Activated CD4-positive, alpha-beta memory T cell treated with anti-CD3 and anti-CD28 coated beads, Interleukin-2, amount 10 ng/mL, durations not matched to agents 7 days and 5 days (primary cell): Measurements from ENCODE around the gene PLA2G2F. TPM values are rescaled to one million over a fixed set of nuclear protein-coding genes. Genes with fewer than 3 reads are reported as not detected.

Experiments used
- CTCF ChIA-PET: fragments of 350-600 bp; sonication (Branson Sonifier 250); formaldehyde crosslinking; loops from one replicate; lab custom pipeline; 2021; ENCODE audit warnings: antibody characterized with exemption, inconsistent platforms; lab: Charles Lee
- POLR2A ChIA-PET: fragments of 350-600 bp; sonication (Branson Sonifier 250); formaldehyde crosslinking; loops from one replicate; lab custom pipeline; 2021; ENCODE audit warnings: antibody characterized with exemption; lab: Charles Lee
- DNase-seq: peaks from one replicate; pipeline ENCODE4 v3.0.0-alpha.2; 2020
- H3K27ac Mint-ChIP-seq: one replicate; pipeline ENCODE4 v1.8.0; 2021; ENCODE audit warnings: mild to moderate bottlenecking, mixed read lengths
- H3K27me3 Mint-ChIP-seq: one replicate; pipeline ENCODE4 v1.8.0; 2021; ENCODE audit warnings: mixed read lengths
- H3K36me3 Mint-ChIP-seq: one replicate; pipeline ENCODE4 v1.8.0; 2021; ENCODE audit warnings: low read depth, mixed read lengths
- H3K4me1 Mint-ChIP-seq: one replicate; pipeline ENCODE4 v1.8.0; 2021; ENCODE audit warnings: mixed read lengths
- H3K4me3 Mint-ChIP-seq: one replicate; pipeline ENCODE4 v1.8.0; 2021; ENCODE audit warnings: mild to moderate bottlenecking, mixed read lengths
- H3K9me3 Mint-ChIP-seq: one replicate; pipeline ENCODE4 v1.8.0; 2021; ENCODE audit warnings: mixed read lengths
- total RNA-seq, 2 experiments: library from RNA; stranded (reverse); gene quantifications; one replicate each; pipeline ENCODE4 v1.2.3, GENCODE V29; 2021

PLA2G2F gene
- total RNA-seq, 2 experiments from 2014 or later, result not detected

- no peak for DNase-seq
- ChIA-PET POLR2A (no interaction called here), CTCF (interaction anchor here (0.5 to 1.3 kb wide), 4 partner anchors 9 to 87 kb away, joined by 3 to 4 read pairs (median 3); no protein-coding TSS in a partner anchor)
- H3K4me3 Mint-ChIP-seq, result no peak overlapping the region
- peaks cover 10% of the 10 kb centered on the region for H3K27me3 Mint-ChIP-seq
- H3K4me1 Mint-ChIP-seq, result peaks cover 12% of the 10 kb centered on the region
- peaks cover 10% of the 10 kb centered on the region for H3K9me3 Mint-ChIP-seq
- no peak overlapping the region for H3K27ac Mint-ChIP-seq
- H3K36me3 Mint-ChIP-seq, result peaks cover 4% of the 10 kb centered on the region
Measured at GRCh38 chr1:20174937-20175666, 36.0 kb downstream of the PLA2G2F start.

- no peak for DNase-seq
- peaks cover 5% of the 10 kb centered on the region for H3K4me1 Mint-ChIP-seq
- ChIA-PET CTCF (interaction anchor here (0.5 to 2.3 kb wide), 8 partner anchors 12 to 332 kb away, joined by 3 to 8 read pairs (median 4); no protein-coding TSS in a partner anchor), POLR2A (interaction anchor here (0.9 kb wide), 1 partner anchor 9 kb away, joined by 3 read pairs; no protein-coding TSS in a partner anchor)
- no peak overlapping the region for H3K27ac Mint-ChIP-seq
- H3K9me3 Mint-ChIP-seq, result peaks cover 11% of the 10 kb centered on the region
- H3K27me3 Mint-ChIP-seq, result peaks cover 12% of the 10 kb centered on the region
- H3K36me3 Mint-ChIP-seq, result peaks cover 8% of the 10 kb centered on the region
- no peak overlapping the region for H3K4me3 Mint-ChIP-seq
Measured at GRCh38 chr1:20178634-20179370, 39.7 kb downstream of the PLA2G2F start.

GRCh38 chr1:20179371-20180128 lies 40.4 kb downstream of the PLA2G2F start:
- DNase-seq, result no peak
- peaks cover 11% of the 10 kb centered on the region for H3K9me3 Mint-ChIP-seq
- H3K27ac Mint-ChIP-seq, result no peak overlapping the region
- peaks cover 12% of the 10 kb centered on the region for H3K4me1 Mint-ChIP-seq
- peaks cover 8% of the 10 kb centered on the region for H3K36me3 Mint-ChIP-seq
- ChIA-PET CTCF (interaction anchor here (0.7 to 2.3 kb wide), 8 partner anchors 8 to 332 kb away, joined by 3 to 8 read pairs (median 4); no protein-coding TSS in a partner anchor), POLR2A (interaction anchor here (0.9 to 1.4 kb wide), 2 partner anchors 8 to 9 kb away, joined by 3 read pairs; no protein-coding TSS in a partner anchor)
- H3K27me3 Mint-ChIP-seq, result peaks cover 12% of the 10 kb centered on the region
- no peak overlapping the region for H3K4me3 Mint-ChIP-seq

GRCh38 chr1:20180129-20180843 lies 41.2 kb downstream of the PLA2G2F start:
- DNase-seq, result no peak
- Mint-ChIP-seq H3K4me3 (no peak overlapping the region), H3K36me3 (peaks cover 8% of the 10 kb centered on the region), H3K27me3 (peaks cover 12% of the 10 kb centered on the region), H3K27ac (no peak overlapping the region), H3K9me3 (peaks cover 11% of the 10 kb centered on the region), H3K4me1 (peaks cover 19% of the 10 kb centered on the region)
- ChIA-PET CTCF (interaction anchor here (1.0 to 2.3 kb wide), 5 partner anchors 9 to 28 kb away, joined by 3 to 8 read pairs (median 6); no protein-coding TSS in a partner anchor), POLR2A (interaction anchor here (1.4 kb wide), 1 partner anchor 10 kb away, joined by 3 read pairs; no protein-coding TSS in a partner anchor)

GRCh38 chr1:20180844-20181207 lies 41.7 kb downstream of the PLA2G2F start:
- DNase-seq, result no peak
- ChIA-PET CTCF (interaction anchor here (1.3 to 2.3 kb wide), 3 partner anchors 12 to 17 kb away, joined by 4 to 8 read pairs (median 8); no protein-coding TSS in a partner anchor), POLR2A (interaction anchor here (1.4 kb wide), 1 partner anchor 11 kb away, joined by 3 read pairs; no protein-coding TSS in a partner anchor)
- H3K27ac Mint-ChIP-seq, result no peak overlapping the region
- peaks cover 11% of the 10 kb centered on the region for H3K9me3 Mint-ChIP-seq
- no peak overlapping the region for H3K4me3 Mint-ChIP-seq
- peaks cover 8% of the 10 kb centered on the region for H3K36me3 Mint-ChIP-seq
- H3K4me1 Mint-ChIP-seq, result peaks cover 23% of the 10 kb centered on the region
- peaks cover 12% of the 10 kb centered on the region for H3K27me3 Mint-ChIP-seq

- peaks cover 11% of the 10 kb centered on the region for H3K9me3 Mint-ChIP-seq
- peaks cover 8% of the 10 kb centered on the region for H3K36me3 Mint-ChIP-seq
- H3K27me3 Mint-ChIP-seq, result peaks cover 12% of the 10 kb centered on the region
- ChIA-PET POLR2A (no interaction called here), CTCF (interaction anchor here (0.8 to 1.6 kb wide), 2 partner anchors 10 to 11 kb away, joined by 4 to 6 read pairs; no protein-coding TSS in a partner anchor)
- H3K27ac Mint-ChIP-seq, result no peak overlapping the region
- DNase-seq, result no peak
- H3K4me1 Mint-ChIP-seq, result peaks cover 35% of the 10 kb centered on the region
- H3K4me3 Mint-ChIP-seq, result no peak overlapping the region
Measured at GRCh38 chr1:20182415-20182814, 43.3 kb downstream of the PLA2G2F start.

GRCh38 chr1:20183035-20183434 lies 43.9 kb downstream of the PLA2G2F start:
- Mint-ChIP-seq H3K27ac (no peak overlapping the region), H3K4me1 (peaks cover 42% of the 10 kb centered on the region), H3K36me3 (peaks cover 8% of the 10 kb centered on the region), H3K4me3 (no peak overlapping the region), H3K27me3 (peaks cover 15% of the 10 kb centered on the region), H3K9me3 (peaks cover 11% of the 10 kb centered on the region)
- no peak for DNase-seq
- ChIA-PET POLR2A (no interaction called here), CTCF (interaction anchor here (0.8 to 1.6 kb wide), 3 partner anchors 10 to 17 kb away, joined by 4 to 6 read pairs (median 5); no protein-coding TSS in a partner anchor)

GRCh38 chr1:20183616-20184271 lies 44.6 kb downstream of the PLA2G2F start:
- Mint-ChIP-seq H3K27ac (peak overlapping the region; percentile 32), H3K9me3 (peaks cover 11% of the 10 kb centered on the region), H3K4me1 (peaks cover 49% of the 10 kb centered on the region), H3K27me3 (peaks cover 17% of the 10 kb centered on the region), H3K4me3 (no peak overlapping the region), H3K36me3 (peaks cover 8% of the 10 kb centered on the region)
- DNase-seq, result no peak
- POLR2A ChIA-PET, result no interaction called here
- CTCF ChIA-PET, result interaction anchor here (1.6 kb wide), 2 partner anchors 10 to 18 kb away, joined by 5 to 6 read pairs; no protein-coding TSS in a partner anchor

GRCh38 chr1:20184481-20184900 lies 45.4 kb downstream of the PLA2G2F start:
- peaks cover 17% of the 10 kb centered on the region for H3K27me3 Mint-ChIP-seq
- ChIA-PET POLR2A (no interaction called here), CTCF (interaction anchor here (1.6 kb wide), 1 partner anchor 19 kb away, joined by 5 read pairs; no protein-coding TSS in a partner anchor)
- H3K27ac Mint-ChIP-seq, result peak overlapping the region; percentile 13
- peaks cover 8% of the 10 kb centered on the region for H3K36me3 Mint-ChIP-seq
- DNase-seq, result no peak
- H3K4me3 Mint-ChIP-seq, result peak overlapping the region; percentile 2
- peaks cover 52% of the 10 kb centered on the region for H3K4me1 Mint-ChIP-seq
- peaks cover 7% of the 10 kb centered on the region for H3K9me3 Mint-ChIP-seq

- peak overlapping the region; percentile 61 for H3K4me3 Mint-ChIP-seq
- peaks cover under 1% of the 10 kb centered on the region for H3K9me3 Mint-ChIP-seq
- DNase-seq, result peak; percentile 78
- CTCF ChIA-PET, result no interaction called here
- H3K36me3 Mint-ChIP-seq, result peaks cover 4% of the 10 kb centered on the region
- POLR2A ChIA-PET, result no interaction called here
- H3K27me3 Mint-ChIP-seq, result peaks cover 17% of the 10 kb centered on the region
- peak overlapping the region; percentile 84 for H3K27ac Mint-ChIP-seq
- peaks cover 52% of the 10 kb centered on the region for H3K4me1 Mint-ChIP-seq
Measured at GRCh38 chr1:20184997-20185833, 46.1 kb downstream of the PLA2G2F start.
